NOMO-1 treated with DMSO at 0.1 percent for 48 hours (cell line): Measurements from ENCODE around the gene IL1RAPL2.
"Not testable (repeated sequence)": the region's sequence is repeated elsewhere in the genome, so short reads cannot be mapped to it uniquely, and the experiment has no call there.

Experiments
- DNase-seq: peaks from one replicate; lab custom pipeline; 2025; ENCODE audit not compliant: unreplicated experiment; lab: John Stamatoyannopoulos, UW

Gene IL1RAPL2

GRCh38 chrX:105136786-105137185 lies 570.8 kb downstream of the IL1RAPL2 start:
- DNase-seq, result no peak

GRCh38 chrX:105150036-105150435 lies 584.0 kb downstream of the IL1RAPL2 start:
- no peak for DNase-seq

- DNase-seq, result no peak
These were observed 584.6 kb downstream of the IL1RAPL2 start for GRCh38 chrX:105150557-105150956.

GRCh38 chrX:105167233-105167632 lies 601.2 kb downstream of the IL1RAPL2 start:
- DNase-seq, result no peak

- no peak for DNase-seq
These were observed 602.6 kb downstream of the IL1RAPL2 start for GRCh38 chrX:105168577-105168976.

- no peak for DNase-seq
These were observed 607.1 kb downstream of the IL1RAPL2 start for GRCh38 chrX:105173071-105173470.

- DNase-seq, result no peak
These were observed 613.6 kb downstream of the IL1RAPL2 start for GRCh38 chrX:105179644-105180043.

GRCh38 chrX:105189093-105189492 lies 623.1 kb downstream of the IL1RAPL2 start:
- DNase-seq, result no peak

- DNase-seq, result peak; percentile 48
These were observed 624.4 kb downstream of the IL1RAPL2 start for GRCh38 chrX:105190252-105190853.

GRCh38 chrX:105191878-105192277 lies 625.9 kb downstream of the IL1RAPL2 start:
- no peak for DNase-seq

GRCh38 chrX:105209406-105209805 lies 643.4 kb downstream of the IL1RAPL2 start:
- DNase-seq, result no peak

- no peak for DNase-seq
These were observed 644.3 kb downstream of the IL1RAPL2 start for GRCh38 chrX:105210258-105210657.

GRCh38 chrX:105211066-105211575 lies 645.1 kb downstream of the IL1RAPL2 start:
- no peak for DNase-seq

GRCh38 chrX:105219454-105220401 lies 653.7 kb downstream of the IL1RAPL2 start:
- DNase-seq, result no peak

GRCh38 chrX:105220636-105221035 lies 654.6 kb downstream of the IL1RAPL2 start, which contains the start of gene TEX13A:
Gene TEX13A (minus strand): TSS chrX:105220694. CDS start chrX:105220397, 297 bp downstream.
- DNase-seq, result no peak

GRCh38 chrX:105221374-105221773 lies 655.4 kb downstream of the IL1RAPL2 start:
- DNase-seq, result no peak

GRCh38 chrX:105226499-105226898 lies 660.5 kb downstream of the IL1RAPL2 start:
- no peak for DNase-seq

GRCh38 chrX:105228602-105229001 lies 662.6 kb downstream of the IL1RAPL2 start:
- no peak for DNase-seq

- DNase-seq, result no peak
These were observed 663.1 kb downstream of the IL1RAPL2 start for GRCh38 chrX:105229146-105229545.

GRCh38 chrX:105237407-105237806 lies 671.4 kb downstream of the IL1RAPL2 start:
- DNase-seq, result not testable (repeated sequence)

- DNase-seq, result no peak
These were observed 675.1 kb downstream of the IL1RAPL2 start for GRCh38 chrX:105241056-105241455.
